GM12872 (cell line): Measurements from ENCODE around the gene ZFAND6.

Experiments used
- CTCF ChIP-seq: IDR thresholded peaks from 3 replicates; pipeline ENCODE4 v1.5.1; 2011; ENCODE audit warnings: low read depth, mild to moderate bottlenecking, low read length, moderate library complexity; ENCODE audit not compliant: insufficient read depth

ZFAND6 gene

GRCh38 chr15:80066912-80067311 lies 7.4 kb downstream of the ZFAND6 start:
- TF ChIP-seq CTCF = no peak

- no peak for TF ChIP-seq CTCF
Observed at GRCh38 chr15:80068578-80068977, 9.1 kb downstream of the ZFAND6 start.

GRCh38 chr15:80070840-80071239 lies 11.4 kb downstream of the ZFAND6 start:
- no peak for TF ChIP-seq CTCF

GRCh38 chr15:80071652-80072051 lies 12.2 kb downstream of the ZFAND6 start:
- no peak for TF ChIP-seq CTCF

GRCh38 chr15:80072285-80072994 lies 13.0 kb downstream of the ZFAND6 start:
- TF ChIP-seq CTCF = no peak

GRCh38 chr15:80073197-80073596 lies 13.7 kb downstream of the ZFAND6 start:
- no peak for TF ChIP-seq CTCF

- TF ChIP-seq CTCF = no peak
Observed at GRCh38 chr15:80076321-80077318, 17.1 kb downstream of the ZFAND6 start.
